HepG2 (cell line): ENCODE results near the gene COG5. TPM values are rescaled to one million over a fixed set of nuclear protein-coding genes. Genes with fewer than 3 reads are reported as not detected.

Experiments used
- CCAR2 ChIP-seq: fragments of 200-400 bp; formaldehyde crosslinking; optimal IDR thresholded peaks from 2 replicates; pipeline ENCODE3; 2018; ENCODE audit warnings: low read depth, mild to moderate bottlenecking, low read length, moderate library complexity
- ETV6 ChIP-seq: sonication (generic); formaldehyde crosslinking; conservative IDR thresholded peaks from 2 replicates; pipeline ENCODE4 v1.4.0; 2020; ENCODE audit warnings: missing genetic modification reagents
- HCFC1 ChIP-seq: fragments of 150-350 bp; IDR thresholded peaks from 2 replicates; pipeline ENCODE4 v1.6.1; 2014; ENCODE audit warnings: low read depth, low read length
- HMGXB3 ChIP-seq: sonication (generic); formaldehyde crosslinking; IDR thresholded peaks from 2 replicates; pipeline ENCODE4 v1.4.0; 2020; ENCODE audit warnings: missing genetic modification reagents, borderline replicate concordance
- KDM5A ChIP-seq: fragments of 200-600 bp; sonication (generic); IDR thresholded peaks from 2 replicates; pipeline ENCODE4 v1.7.0; 2018; ENCODE audit warnings: antibody characterized with exemption, mild to moderate bottlenecking, low read length, borderline replicate concordance
- MAF1 ChIP-seq: sonication (generic); formaldehyde crosslinking; IDR thresholded peaks from 2 replicates; pipeline ENCODE4 v1.5.0; 2020; ENCODE audit warnings: missing genetic modification reagents, borderline replicate concordance
- PBX2 ChIP-seq: IDR thresholded peaks from 2 replicates; pipeline ENCODE4 v1.6.1; 2016; ENCODE audit warnings: control low read depth
- RFX1 ChIP-seq: fragments of 450-650 bp; IDR thresholded peaks from 2 replicates; pipeline ENCODE4 v1.6.1; 2017
- RFX5 ChIP-seq: IDR thresholded peaks from 2 replicates; pipeline ENCODE4 v1.6.1; 2011; ENCODE audit warnings: low read depth, low read length, improper control_type of control experiment
- SMAD1 ChIP-seq: sonication (generic); formaldehyde crosslinking; IDR thresholded peaks from 2 replicates; pipeline ENCODE4 v1.4.0; 2020; ENCODE audit warnings: missing genetic modification reagents, low read depth, mild to moderate bottlenecking, borderline replicate concordance
- THAP11 ChIP-seq: IDR thresholded peaks from 2 replicates; pipeline ENCODE4 v1.6.1; 2016; ENCODE audit warnings: missing biosample characterization, missing genetic modification reagents
- TIGD3 ChIP-seq: sonication (generic); formaldehyde crosslinking; IDR thresholded peaks from 2 replicates; pipeline ENCODE4 v1.5.1; 2020; ENCODE audit warnings: mild to moderate bottlenecking, missing genetic modification reagents, borderline replicate concordance
- TMF1 ChIP-seq: sonication (generic); formaldehyde crosslinking; IDR thresholded peaks from 2 replicates; pipeline ENCODE4 v1.8.1; 2022; ENCODE audit warnings: low read depth, missing genetic modification reagents
- YEATS2 ChIP-seq: sonication (generic); formaldehyde crosslinking; IDR thresholded peaks from 2 replicates; pipeline ENCODE4 v1.4.0; 2020; ENCODE audit warnings: missing genetic modification reagents, borderline replicate concordance
- ZBTB42 ChIP-seq: sonication (generic); formaldehyde crosslinking; IDR thresholded peaks from 2 replicates; pipeline ENCODE4 v1.5.0; 2020; ENCODE audit warnings: mild to moderate bottlenecking, missing genetic modification reagents
- ZFP36L2 ChIP-seq: sonication (generic); formaldehyde crosslinking; IDR thresholded peaks from 2 replicates; pipeline ENCODE4 v1.4.0; 2020; ENCODE audit warnings: missing genetic modification reagents
- ZNF468 ChIP-seq: sonication (generic); formaldehyde crosslinking; IDR thresholded peaks from 2 replicates; pipeline ENCODE4 v1.8.0; 2022; ENCODE audit warnings: mild to moderate bottlenecking, moderate library complexity, missing genetic modification reagents
- ZNF580 ChIP-seq: IDR thresholded peaks from 2 replicates; pipeline ENCODE4 v1.6.1; 2016; ENCODE audit warnings: low read depth, borderline replicate concordance
- ZNF660 ChIP-seq: sonication (generic); formaldehyde crosslinking; IDR thresholded peaks from 2 replicates; pipeline ENCODE4 v1.5.1; 2020; ENCODE audit warnings: mild to moderate bottlenecking, low read depth, missing genetic modification reagents, borderline replicate concordance
- ZNF790 ChIP-seq: sonication (generic); formaldehyde crosslinking; IDR thresholded peaks from 2 replicates; pipeline ENCODE4 v1.8.0; 2022; ENCODE audit warnings: missing genetic modification reagents, mild to moderate bottlenecking, borderline replicate concordance
- ZSCAN12 ChIP-seq: sonication (generic); formaldehyde crosslinking; IDR thresholded peaks from 2 replicates; pipeline ENCODE4 v1.9.0; 2021; ENCODE audit warnings: mild to moderate bottlenecking, missing genetic modification reagents
- ZSCAN21 ChIP-seq: sonication (generic); formaldehyde crosslinking; IDR thresholded peaks from 2 replicates; pipeline ENCODE4 v1.8.0; 2022; ENCODE audit warnings: mild to moderate bottlenecking, missing genetic modification reagents, moderate library complexity, borderline replicate concordance
- polyA plus RNA-seq, 8 experiments: library from polyadenylated mRNA; depleted of rRNA in 3 of 8; stranded (reverse) in 7 of 8; unstranded in 1 of 8; fragments of >200 nt; fragmentation: Illumina TruSeq in 4 of 8; extraction: Trizol in 4 of 8; gene quantifications; 2 replicates each; pipeline versions ENCODE4 v1.2.1 to v1.2.3, GENCODE V29; 2011 to 2016; ENCODE audit warnings: low read depth in 4 of 8, missing spikeins in 1 of 8, mixed read lengths in 1 of 8; ENCODE audit not compliant: insufficient read depth in 1 of 8
- total RNA-seq, 5 experiments: library from RNA; depleted of rRNA; stranded (reverse); fragments of >200 nt; fragmentation: Illumina TruSeq; extraction: Trizol; gene quantifications; 2 replicates each; pipeline ENCODE4 v1.2.3, GENCODE V29; 2016; ENCODE audit warnings: low read depth in 1 of 5

Gene COG5
- total and polyA plus RNA-seq, 2 of the 13 experiments (the other 11 are each of a cell fraction or from before 2014, with no cell fraction given): 20.4 to 31.3 TPM

GRCh38 chr7:107169120-107170050 is 394.3 kb downstream of the COG5 start (continued):
- TF ChIP-seq TMF1 (CRISPR knock-in tag) (0 out of 2 replicates have a peak, but pooled peaks have one; percentile 49), YEATS2 (peak; percentile 67; the same call in 1 of the 2 replicates), ZFP36L2 (CRISPR knock-in tag) (no peak), HCFC1 (peak; percentile 42; the same call in 1 of the 2 replicates), ZNF580 (peak; percentile 82; the same call in 1 of the 2 replicates), ZNF660 (CRISPR knock-in tag) (no peak), THAP11 (CRISPR knock-in tag) (peak; percentile 90), ZSCAN12 (no peak), SMAD1 (CRISPR knock-in tag) (peak; percentile 65; the same call in 1 of the 2 replicates), ETV6 (0 out of 2 replicates have a peak, but pooled peaks have one; percentile 44), TIGD3 (CRISPR knock-in tag) (no peak), RFX5 (no peak), ZNF468 (CRISPR knock-in tag) (no peak), RFX1 (no peak), HMGXB3 (CRISPR knock-in tag) (0 out of 2 replicates have a peak, but pooled peaks have one; percentile 42), CCAR2 (no peak), KDM5A (peak; percentile 35), ZSCAN21 (no peak; the same call in 1 of the 2 replicates), ZBTB42 (no peak), ZNF790 (CRISPR knock-in tag) (no peak), MAF1 (CRISPR knock-in tag) (no peak), PBX2 (peak; percentile 40; the same call in 1 of the 2 replicates)
